HFFc6 (cell line): ENCODE results near the gene VPS26B. TPM values are rescaled to one million over a fixed set of nuclear protein-coding genes. Genes with fewer than 3 reads are reported as not detected.
"Not testable (repeated sequence)": the region's sequence is repeated elsewhere in the genome, so short reads cannot be mapped to it uniquely, and the experiment has no call there.

Experiments
- DNase-seq: peaks from one replicate; pipeline ENCODE4 v3.0.0-alpha.2; 2018
- H3K27ac Mint-ChIP-seq: 2 replicates; pipeline ENCODE4 v1.8.0; 2020; ENCODE audit warnings: mild to moderate bottlenecking, mixed read lengths
- H3K27me3 Mint-ChIP-seq: 2 replicates; pipeline ENCODE4 v1.8.0; 2021; ENCODE audit warnings: mild to moderate bottlenecking, moderate library complexity, mixed read lengths; ENCODE audit not compliant: insufficient read depth
- H3K36me3 Mint-ChIP-seq: 2 replicates; pipeline ENCODE4 v1.8.0; 2021; ENCODE audit warnings: low read depth, mixed read lengths
- H3K4me1 Mint-ChIP-seq: 2 replicates; pipeline ENCODE4 v1.8.0; 2020; ENCODE audit warnings: low read depth, mixed read lengths
- H3K4me3 Mint-ChIP-seq: 2 replicates; pipeline ENCODE4 v1.8.0; 2020; ENCODE audit warnings: mild to moderate bottlenecking, moderate library complexity, mixed read lengths
- H3K9me3 Mint-ChIP-seq: 2 replicates; pipeline ENCODE4 v1.8.0; 2020; ENCODE audit warnings: mild to moderate bottlenecking, mixed read lengths
- CTCF ChIP-seq: fragments of 200-600 bp; sonication (generic); IDR thresholded peaks from 2 replicates; pipeline ENCODE4 v1.5.0; 2021; ENCODE audit warnings: antibody characterized with exemption, mild to moderate bottlenecking
- total RNA-seq, 6 experiments: library from RNA; stranded (reverse); fragmentation: NEBNext Ultra II Directional; extraction: Animal tissue kit (Norgen Biotek cat#: 25700); gene quantifications; 2 replicates in 1 of 6; 3 replicates in 5 of 6; pipeline ENCODE4 v1.2.3, GENCODE V29; 2021

The VPS26B gene
- total RNA-seq, 6 experiments from 2014 or later, result 36.5 to 45.0 (median 39.1) TPM

GRCh38 chr11:134252346-134253187 is 28.1 kb downstream of the VPS26B start:
- TF ChIP-seq CTCF, result no peak

GRCh38 chr11:134253188-134253993 is 28.9 kb downstream of the VPS26B start, which contains the start of the genes ACAD8 and THYN1:
Gene ACAD8, plus strand, starts transcription at chr11:134253568. Its CDS starts 33 bp downstream, at chr11:134253601.
Gene THYN1, minus strand, starts transcription at chr11:134253352. Its CDS starts 470 bp downstream, at chr11:134252882.
- peaks cover 30% of the 10 kb centered on the region for H3K4me1 Mint-ChIP-seq
- peaks cover 8% of the 10 kb centered on the region for H3K36me3 Mint-ChIP-seq
- no peaks in the 10 kb centered on the region; the same call in 1 of the 2 replicates for H3K27me3 Mint-ChIP-seq
- peak; percentile 92 for DNase-seq
- no peaks in the 10 kb centered on the region for H3K9me3 Mint-ChIP-seq
- H3K27ac Mint-ChIP-seq, result peak within 1 kb of the TSS; percentile 79
- peak within 1 kb of the TSS; percentile 94 for H3K4me3 Mint-ChIP-seq
- peak; percentile 67 for TF ChIP-seq CTCF

More at GRCh38 chr11:134252346-134253187, 28.1 kb downstream of the VPS26B start:
- H3K36me3 Mint-ChIP-seq, result peaks cover 6% of the 10 kb centered on the region
- H3K4me3 Mint-ChIP-seq, result peak overlapping the region; percentile 94
- H3K27me3 Mint-ChIP-seq, result no peaks in the 10 kb centered on the region; the same call in 1 of the 2 replicates
- no peaks in the 10 kb centered on the region for H3K9me3 Mint-ChIP-seq
- H3K4me1 Mint-ChIP-seq, result peaks cover 30% of the 10 kb centered on the region
- peak; percentile 47 for DNase-seq
- peak overlapping the region; percentile 79 for H3K27ac Mint-ChIP-seq

GRCh38 chr11:134254433-134255183 is 30.1 kb downstream of the VPS26B start:
- H3K27me3 Mint-ChIP-seq, result no peaks in the 10 kb centered on the region; the same call in 1 of the 2 replicates
- no peak overlapping the region for H3K27ac Mint-ChIP-seq
- peaks cover 12% of the 10 kb centered on the region for H3K36me3 Mint-ChIP-seq
- H3K4me3 Mint-ChIP-seq, result peak overlapping the region; percentile 94
- no peak for DNase-seq
- H3K4me1 Mint-ChIP-seq, result peaks cover 23% of the 10 kb centered on the region
- no peaks in the 10 kb centered on the region for H3K9me3 Mint-ChIP-seq
- TF ChIP-seq CTCF, result no peak

GRCh38 chr11:134255184-134255561 is 30.7 kb downstream of the VPS26B start:
- peaks cover 23% of the 10 kb centered on the region for H3K4me1 Mint-ChIP-seq
- H3K9me3 Mint-ChIP-seq, DNase-seq, H3K4me3 Mint-ChIP-seq, H3K27ac Mint-ChIP-seq, H3K27me3 Mint-ChIP-seq: not testable (repeated sequence)
- peaks cover 12% of the 10 kb centered on the region for H3K36me3 Mint-ChIP-seq

DNA sequence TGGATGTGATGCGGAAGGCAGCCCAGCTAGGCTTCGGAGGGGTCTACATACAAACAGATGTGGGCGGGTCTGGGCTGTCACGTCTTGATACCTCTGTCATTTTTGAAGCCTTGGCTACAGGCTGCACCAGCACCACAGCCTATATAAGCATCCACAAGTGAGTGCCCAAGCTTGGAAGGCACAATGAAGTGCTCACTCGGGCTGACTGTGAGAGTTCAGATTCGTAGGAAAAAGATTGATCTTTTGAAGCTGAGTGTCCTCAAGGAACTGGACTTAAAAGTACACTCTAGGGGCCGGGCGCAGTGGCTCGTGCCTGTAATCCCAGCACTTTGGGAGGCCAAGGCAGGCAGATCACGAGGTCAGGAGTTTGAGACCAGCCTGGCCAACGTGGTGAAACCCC is 32.6 kb downstream of the VPS26B start:
- no peak overlapping the region for H3K27ac Mint-ChIP-seq
- no peak for TF ChIP-seq CTCF
- no peaks in the 10 kb centered on the region for H3K9me3 Mint-ChIP-seq
- no peak for DNase-seq
- no peak overlapping the region for H3K4me3 Mint-ChIP-seq
- H3K36me3 Mint-ChIP-seq, result peaks cover 12% of the 10 kb centered on the region
- H3K4me1 Mint-ChIP-seq, result peaks cover 17% of the 10 kb centered on the region
- no peaks in the 10 kb centered on the region; the same call in 1 of the 2 replicates for H3K27me3 Mint-ChIP-seq
